Rectal smooth muscle tissue (tissue), 1 donor: Measurements from ENCODE around the gene OR4N5.
"Not testable (repeated sequence)": the region's sequence is repeated elsewhere in the genome, so short reads cannot be mapped to it uniquely, and the experiment has no call there.

Experiments used
- H3K27ac ChIP-seq: one replicate; pipeline ENCODE4 v1.7.0; 2013; ENCODE audit warnings: low read depth, low read length, inconsistent platforms
- H3K27me3 ChIP-seq: one replicate; pipeline ENCODE4 v1.7.0; 2013; ENCODE audit warnings: low read length; ENCODE audit not compliant: control insufficient read depth, insufficient read depth
- H3K36me3 ChIP-seq: one replicate; pipeline ENCODE4 v1.7.0; 2013; ENCODE audit warnings: low read length; ENCODE audit not compliant: control insufficient read depth, insufficient read depth
- H3K4me1 ChIP-seq: one replicate; pipeline ENCODE4 v1.7.0; 2013; ENCODE audit warnings: low read length; ENCODE audit not compliant: control insufficient read depth, insufficient read depth
- H3K4me3 ChIP-seq: one replicate; pipeline ENCODE4 v1.7.0; 2013; ENCODE audit warnings: low read length
- H3K9ac ChIP-seq: one replicate; pipeline ENCODE4 v1.7.0; 2013; ENCODE audit warnings: low read length

The OR4N5 gene

GRCh38 chr14:20174205-20174604, 35.6 kb downstream of the OR4N5 start:
- not testable (repeated sequence) for H3K36me3 ChIP-seq, H3K27ac ChIP-seq, H3K9ac ChIP-seq, H3K27me3 ChIP-seq, H3K4me3 ChIP-seq, H3K4me1 ChIP-seq

GRCh38 chr14:20176330-20176729, 37.7 kb downstream of the OR4N5 start:
- H3K27me3 ChIP-seq: no peaks in the 10 kb centered on the region
- H3K4me3 ChIP-seq: no peak overlapping the region
- no peak overlapping the region for H3K27ac ChIP-seq
- H3K9ac ChIP-seq: no peak overlapping the region
- H3K36me3 ChIP-seq: no peaks in the 10 kb centered on the region
- no peaks in the 10 kb centered on the region for H3K4me1 ChIP-seq

GRCh38 chr14:20177433-20177974, 38.9 kb downstream of the OR4N5 start:
- H3K9ac ChIP-seq: no peak overlapping the region
- no peaks in the 10 kb centered on the region for H3K27me3 ChIP-seq
- H3K4me3 ChIP-seq: no peak overlapping the region
- H3K36me3 ChIP-seq: no peaks in the 10 kb centered on the region
- H3K4me1 ChIP-seq: no peaks in the 10 kb centered on the region
- no peak overlapping the region for H3K27ac ChIP-seq

GRCh38 chr14:20179218-20179617, 40.6 kb downstream of the OR4N5 start:
- no peak overlapping the region for H3K27ac ChIP-seq

GRCh38 chr14:20179880-20180279, 41.3 kb downstream of the OR4N5 start:
- Histone ChIP-seq H3K27me3 (no peaks in the 10 kb centered on the region), H3K9ac (no peak overlapping the region), H3K27ac (no peak overlapping the region), H3K36me3 (no peaks in the 10 kb centered on the region), H3K4me3 (no peak overlapping the region), H3K4me1 (no peaks in the 10 kb centered on the region)

More at GRCh38 chr14:20179218-20179617, 40.6 kb downstream of the OR4N5 start:
- H3K9ac ChIP-seq: no peak overlapping the region
- H3K4me3 ChIP-seq: no peak overlapping the region
- no peaks in the 10 kb centered on the region for H3K4me1 ChIP-seq
- H3K36me3 ChIP-seq: no peaks in the 10 kb centered on the region
- H3K27me3 ChIP-seq: no peaks in the 10 kb centered on the region

- no peak overlapping the region for H3K27ac ChIP-seq
Measured at GRCh38 chr14:20180486-20180885, 41.9 kb downstream of the OR4N5 start.

GRCh38 chr14:20184181-20184580, 45.6 kb downstream of the OR4N5 start:
- no peaks in the 10 kb centered on the region for H3K36me3 ChIP-seq

More at GRCh38 chr14:20180486-20180885, 41.9 kb downstream of the OR4N5 start:
- H3K4me1 ChIP-seq: no peaks in the 10 kb centered on the region
- no peak overlapping the region for H3K4me3 ChIP-seq
- no peaks in the 10 kb centered on the region for H3K36me3 ChIP-seq
- H3K9ac ChIP-seq: no peak overlapping the region
- H3K27me3 ChIP-seq: no peaks in the 10 kb centered on the region

GRCh38 chr14:20190596-20190995, 52.0 kb downstream of the OR4N5 start, which contains the start of gene OR11G2:
Gene OR11G2, plus strand, starts transcription at chr14:20190896. Its CDS starts 6,542 bp downstream, at chr14:20197438.
- Histone ChIP-seq H3K4me3 (no peak within 1 kb of the TSS), H3K9ac (no peak within 1 kb of the TSS), H3K27me3 (no peaks in the 10 kb centered on the region), H3K4me1 (no peaks in the 10 kb centered on the region), H3K27ac (no peak within 1 kb of the TSS), H3K36me3 (no peaks in the 10 kb centered on the region)

More at GRCh38 chr14:20184181-20184580, 45.6 kb downstream of the OR4N5 start:
- Histone ChIP-seq H3K4me1 (no peaks in the 10 kb centered on the region), H3K27ac (no peak overlapping the region), H3K4me3 (no peak overlapping the region), H3K9ac (no peak overlapping the region), H3K27me3 (no peaks in the 10 kb centered on the region)

GRCh38 chr14:20191396-20191795, 52.8 kb downstream of the OR4N5 start:
- Histone ChIP-seq H3K9ac (no peak overlapping the region), H3K27me3 (no peaks in the 10 kb centered on the region), H3K27ac (no peak overlapping the region), H3K36me3 (no peaks in the 10 kb centered on the region), H3K4me1 (no peaks in the 10 kb centered on the region), H3K4me3 (no peak overlapping the region)

GRCh38 chr14:20194101-20194500, 55.5 kb downstream of the OR4N5 start:
- H3K4me3 ChIP-seq: no peak overlapping the region
- no peaks in the 10 kb centered on the region for H3K36me3 ChIP-seq
- no peaks in the 10 kb centered on the region for H3K27me3 ChIP-seq
- H3K4me1 ChIP-seq: no peaks in the 10 kb centered on the region
- no peak overlapping the region for H3K9ac ChIP-seq
- no peak overlapping the region for H3K27ac ChIP-seq
